H1 (cell line): ENCODE measurements around the gene TUNAR. TPM values are rescaled to one million over a fixed set of nuclear protein-coding genes. Genes with fewer than 3 reads are reported as not detected.

Experiments used
- CTCF ChIA-PET: fragments of 300-600 bp; sonication (Branson Sonifier 250); formaldehyde crosslinking; loops from one replicate; lab custom pipeline; 2021; ENCODE audit not compliant: partially characterized antibody; lab: Charles Lee
- POLR2A ChIA-PET: fragments of 300-600 bp; sonication (Branson Sonifier 250); formaldehyde crosslinking; loops from one replicate; lab custom pipeline; 2021; ENCODE audit warnings: inconsistent platforms; ENCODE audit not compliant: partially characterized antibody; lab: Charles Lee
- DNase-seq, 2 experiments: peaks; one replicate each; pipeline versions ENCODE4 v3.0.0 to v3.0.0-alpha.2; 2010 to 2022; ENCODE audit warnings: low spot score in 2 of 2, low read depth in 1 of 2, mixed read lengths in 1 of 2
- FAIRE-seq: peaks from 2 replicates; lab custom pipeline; 2011; peaks lifted over from hg19 to GRCh38; lab: Jason Lieb, UNC
- H2AFZ ChIP-seq: 2 replicates; pipeline ENCODE4 v1.8.1; 2012; ENCODE audit warnings: low read length, inconsistent platforms
- H2AK5ac ChIP-seq: 2 replicates; pipeline ENCODE4 v1.6.1; 2013; ENCODE audit warnings: low read depth, low read length
- H2BK120ac ChIP-seq: replicated peaks from 2 replicates; pipeline ENCODE3; 2013; ENCODE audit warnings: low read depth, low read length, inconsistent platforms
- H2BK12ac ChIP-seq: 2 replicates; pipeline ENCODE4 v1.6.1; 2013; ENCODE audit warnings: low read depth, low read length
- H2BK15ac ChIP-seq: 2 replicates; pipeline ENCODE4 v1.6.1; 2013; ENCODE audit warnings: low read length
- H2BK20ac ChIP-seq: 2 replicates; pipeline ENCODE4 v1.6.1; 2013; ENCODE audit warnings: low read length
- H2BK5ac ChIP-seq: 2 replicates; pipeline ENCODE4 v1.6.1; 2013; ENCODE audit warnings: low read depth, low read length
- H3K14ac ChIP-seq: 2 replicates; pipeline ENCODE4 v1.6.1; 2013; ENCODE audit warnings: inconsistent platforms; ENCODE audit not compliant: insufficient read length
- H3K18ac ChIP-seq: 2 replicates; pipeline ENCODE4 v1.6.1; 2013; ENCODE audit warnings: low read length; ENCODE audit errors: extremely low read depth
- H3K23ac ChIP-seq: 2 replicates; pipeline ENCODE4 v1.6.1; 2013; ENCODE audit warnings: inconsistent platforms; ENCODE audit not compliant: insufficient read length
- H3K23me2 ChIP-seq: 2 replicates; pipeline ENCODE4 v1.6.1; 2013; ENCODE audit warnings: low read depth, low read length
- H3K27ac ChIP-seq: 2 replicates; pipeline ENCODE4 v1.6.1; 2011; ENCODE audit warnings: low read depth, low read length, inconsistent platforms
- H3K27me3 ChIP-seq, 4 experiments: replicated peaks in 1 of 4; 1 replicate in 1 of 4; 2 replicates in 3 of 4; pipeline versions ENCODE4 v1.6.1 to v1.8.1; 2011 to 2013; ENCODE audit warnings: low read length in 3 of 4, mild to moderate bottlenecking in 3 of 4, inconsistent platforms in 2 of 4, mixed read lengths in 2 of 4, moderate library complexity in 1 of 4; ENCODE audit not compliant: control insufficient read depth in 3 of 4, insufficient read depth in 3 of 4; ENCODE audit errors: extremely low read depth in 1 of 4
- H3K36me3 ChIP-seq, 4 experiments: 2 replicates each; pipeline versions ENCODE4 v1.6.1 to v1.8.1; 2011 to 2013; ENCODE audit warnings: mild to moderate bottlenecking in 4 of 4, low read length in 3 of 4, moderate library complexity in 2 of 4, control low read depth in 1 of 4, inconsistent platforms in 1 of 4; ENCODE audit not compliant: insufficient read depth in 4 of 4, control insufficient read depth in 2 of 4
- H3K4ac ChIP-seq: replicated peaks from 2 replicates; pipeline ENCODE3; 2013; ENCODE audit warnings: low read length, low read depth, mixed read lengths, inconsistent platforms; ENCODE audit not compliant: insufficient read length
- H3K4me1 ChIP-seq, 4 experiments: replicated peaks in 1 of 4; 1 replicate in 1 of 4; 2 replicates in 3 of 4; pipeline versions ENCODE4 v1.6.1 to v1.8.1; 2011 to 2013; ENCODE audit warnings: low read length in 3 of 4, inconsistent platforms in 2 of 4, mixed read lengths in 1 of 4; ENCODE audit not compliant: insufficient read depth in 4 of 4, control insufficient read depth in 3 of 4
- H3K4me2 ChIP-seq, 2 experiments: 2 replicates each; pipeline versions ENCODE4 v1.6.1 to v1.8.1; 2011 to 2013; ENCODE audit warnings: low read depth in 2 of 2, low read length in 2 of 2, control low read depth in 1 of 2, inconsistent platforms in 1 of 2, mild to moderate bottlenecking in 1 of 2; ENCODE audit not compliant: insufficient read depth in 1 of 2
- H3K4me3 ChIP-seq, 4 experiments: fragments of 200-600, 300-600 bp in 1 of 4; sonication (generic), shearing (Covaris generic), sonication (Bioruptor Twin) in 1 of 4; 2 replicates each; pipeline versions ENCODE4 v1.5.1 to v1.8.1; 2011 to 2016; ENCODE audit warnings: low read length in 4 of 4, low read depth in 3 of 4, control low read depth in 2 of 4, inconsistent platforms in 2 of 4, mild to moderate bottlenecking in 2 of 4, mixed read lengths in 1 of 4, moderate library complexity in 1 of 4; ENCODE audit not compliant: insufficient read depth in 2 of 4; ENCODE audit errors: extremely low read depth in 1 of 4
- H3K56ac ChIP-seq: replicated peaks from 2 replicates; pipeline ENCODE3; 2013; ENCODE audit warnings: low read depth, mild to moderate bottlenecking, mixed read lengths, low read length, inconsistent platforms; ENCODE audit not compliant: insufficient read length
- H3K79me1 ChIP-seq: 2 replicates; pipeline ENCODE4 v1.6.1; 2013; ENCODE audit warnings: low read depth, low read length, control low read depth
- H3K79me2 ChIP-seq, 2 experiments: 2 replicates each; pipeline versions ENCODE4 v1.6.1 to v1.8.1; 2012 to 2013; ENCODE audit warnings: low read length in 2 of 2, mild to moderate bottlenecking in 2 of 2, inconsistent platforms in 1 of 2; ENCODE audit not compliant: insufficient read depth in 2 of 2, control insufficient read depth in 1 of 2
- H3K9ac ChIP-seq, 4 experiments: replicated peaks in 1 of 4; 1 replicate in 1 of 4; 2 replicates in 3 of 4; pipeline versions ENCODE4 v1.6.1 to v1.8.1; 2011 to 2013; ENCODE audit warnings: low read depth in 3 of 4, low read length in 3 of 4, control low read depth in 2 of 4, mild to moderate bottlenecking in 2 of 4, moderate library complexity in 2 of 4, inconsistent platforms in 1 of 4; ENCODE audit errors: extremely low read depth in 1 of 4
- H3K9me3 ChIP-seq, 2 experiments: 2 replicates each; pipeline versions ENCODE4 v1.6.1 to v1.8.1; 2012 to 2013; ENCODE audit warnings: mild to moderate bottlenecking in 2 of 2, moderate library complexity in 2 of 2, control low read depth in 1 of 2, inconsistent platforms in 1 of 2, low read depth in 1 of 2, low read length in 1 of 2, mixed read lengths in 1 of 2; ENCODE audit not compliant: insufficient read depth in 2 of 2
- H4K20me1 ChIP-seq, 2 experiments: replicated peaks in 1 of 2; 2 replicates each; pipeline versions ENCODE3 to v1.8.1; 2011 to 2013; ENCODE audit warnings: inconsistent platforms in 2 of 2, low read length in 2 of 2, mild to moderate bottlenecking in 1 of 2; ENCODE audit not compliant: insufficient read depth in 2 of 2, control insufficient read depth in 1 of 2
- H4K5ac ChIP-seq: 2 replicates; pipeline ENCODE4 v1.6.1; 2013; ENCODE audit warnings: low read length, low read depth, mixed read lengths, inconsistent platforms; ENCODE audit not compliant: insufficient read length
- H4K8ac ChIP-seq: 2 replicates; pipeline ENCODE4 v1.8.0; 2013; ENCODE audit warnings: mild to moderate bottlenecking, moderate library complexity, low read length, inconsistent platforms; ENCODE audit not compliant: insufficient read depth; ENCODE audit errors: extremely low read depth
- H4K91ac ChIP-seq: replicated peaks from 2 replicates; pipeline ENCODE3; 2013; ENCODE audit warnings: low read length, mixed read lengths, inconsistent platforms; ENCODE audit not compliant: insufficient read length
- KDM4A ChIP-seq: IDR thresholded peaks from one replicate; pipeline ENCODE4 v1.7.1; 2012; ENCODE audit warnings: low read depth, mild to moderate bottlenecking, moderate library complexity, low read length, inconsistent platforms; ENCODE audit not compliant: severe bottlenecking
- PHF8 ChIP-seq: fragments of 200-600 bp; sonication (generic); conservative IDR thresholded peaks from 2 replicates; pipeline ENCODE4 v1.7.1; 2012; ENCODE audit warnings: low read depth, mild to moderate bottlenecking, inconsistent platforms, low read length, moderate library complexity
- POLR2A ChIP-seq, 2 experiments: IDR thresholded peaks; 1 replicate in 1 of 2; 2 replicates in 1 of 2; pipeline ENCODE4 v1.6.1; 2011; ENCODE audit warnings: low read depth in 2 of 2, low read length in 2 of 2, mild to moderate bottlenecking in 2 of 2; ENCODE audit errors: control extremely low read depth in 1 of 2
- RNF2 ChIP-seq: fragments of 200-900, 300-1000 bp; sonication (generic); IDR thresholded peaks from 2 replicates; pipeline ENCODE4 v1.7.1; 2016; ENCODE audit warnings: borderline replicate concordance, low read depth, mild to moderate bottlenecking, antibody characterized with exemption, low read length; ENCODE audit not compliant: poor library complexity, severe bottlenecking; ENCODE audit errors: missing control alignments
- SIN3A ChIP-seq, 2 experiments: IDR thresholded peaks in 1 of 2; conservative IDR thresholded peaks in 1 of 2; 2 replicates each; pipeline ENCODE4 v1.6.1; 2011 to 2012; ENCODE audit warnings: low read length in 2 of 2, improper control_type of control experiment in 1 of 2, low read depth in 1 of 2, mild to moderate bottlenecking in 1 of 2
- TBP ChIP-seq: IDR thresholded peaks from 2 replicates; pipeline ENCODE4 v1.6.1; 2011; ENCODE audit warnings: low read depth, low read length, improper control_type of control experiment
- WGBS, 2 experiments: shearing (Covaris generic) in 1 of 2; methylation state at CpG; one replicate each; pipeline versions ENCODE4 v1.1.6 to v1.1.7; 2013 to 2015; ENCODE audit warnings: low lambda C conversion rate in 2 of 2, mixed read lengths in 2 of 2, inconsistent platforms in 1 of 2, low coverage in 1 of 2, missing lambda C conversion rate in 1 of 2; ENCODE audit not compliant: insufficient replicate concordance in 2 of 2, insufficient coverage in 1 of 2, insufficient read length in 1 of 2; ENCODE audit errors: extremely low coverage in 1 of 2, missing lambda C conversion rate in 1 of 2; 5-methylcytosine and 5-hydroxymethylcytosine counted together
- polyA plus RNA-seq, 7 experiments: library from polyadenylated mRNA; depleted of rRNA in 3 of 7; stranded (reverse) in 5 of 7; unstranded in 2 of 7; fragments of >200 nt in 5 of 7; fragments of 200-250 nt in 2 of 7; gene quantifications; 1 replicate in 5 of 7; 2 replicates in 1 of 7; 4 replicates in 1 of 7; pipeline versions ENCODE4 v1.2.1 to v1.2.3, GENCODE V29; 2011 to 2013; ENCODE audit warnings: missing spikeins in 2 of 7, mixed read lengths in 2 of 7
- total RNA-seq: library from RNA; stranded (reverse); fragmentation: NEBNext Ultra II Directional; extraction: Animal tissue kit (Norgen Biotek cat#: 25700); gene quantifications from 2 replicates; pipeline ENCODE4 v1.2.1, GENCODE V29; 2021

Gene TUNAR
- total and polyA plus RNA-seq, 2 of the 8 experiments (the other 6 are each of a cell fraction or from before 2014, with no cell fraction given) = 12.8 to 63.9 TPM

GRCh38 chr14:95891742-95892141 is 15.1 kb downstream of the TUNAR start:
- H2BK120ac ChIP-seq = no peak overlapping the region
- CTCF ChIA-PET = interaction anchor here (0.9 to 9.5 kb wide), 4 partner anchors 10 to 208 kb away, joined by 3 to 90 read pairs (median 4); no protein-coding TSS in a partner anchor
- FAIRE-seq = no peak
- H3K4me3 ChIP-seq = no peak overlapping the region
- no peak overlapping the region for H2AK5ac ChIP-seq
- no peak overlapping the region for H3K18ac ChIP-seq
- POLR2A ChIA-PET = interaction anchor here (1.5 kb wide), 1 partner anchor 8 kb away, joined by 4 read pairs; no protein-coding TSS in a partner anchor
- no peak overlapping the region for H2BK15ac ChIP-seq
- H3K9me3 ChIP-seq = no peaks in the 10 kb centered on the region
- H3K4me1 ChIP-seq = peaks cover 5 to 10% (median 8%) of the 10 kb centered on the region in 4 experiments
- no peak overlapping the region for H4K5ac ChIP-seq
- H3K4ac ChIP-seq = no peak overlapping the region
- no peak overlapping the region for H3K9ac ChIP-seq
- no peak overlapping the region for H4K8ac ChIP-seq
- H3K14ac ChIP-seq = no peak overlapping the region
- H2BK20ac ChIP-seq = no peak overlapping the region
- no peak overlapping the region for H2BK5ac ChIP-seq
- 92% methylated on average over 3 of the region's 3 CpGs; no CpG with 5 or more reads in 1 of the 2 experiments for WGBS, 2 experiments
- H3K27me3 ChIP-seq = no peaks in the 10 kb centered on the region
- H3K27ac ChIP-seq = no peak overlapping the region
- H2AFZ ChIP-seq = no peak overlapping the region
- no peaks in the 10 kb centered on the region for H3K23me2 ChIP-seq
- H2BK12ac ChIP-seq = no peak overlapping the region
- no peak overlapping the region for H3K4me2 ChIP-seq
- peaks cover 0 to 36% of the 10 kb centered on the region in 2 experiments; a peak in 2 of 4 replicates for H3K79me2 ChIP-seq
- peaks cover 19% of the 10 kb centered on the region for H3K79me1 ChIP-seq
- TF ChIP-seq POLR2A (IDR thresholded peaks at IDR 0.05; ENCODE audit: control extremely low read depth in 1 of 2, low read depth in 2 of 2, low read length in 2 of 2) (no peak), SIN3A (conservative IDR thresholded peaks at IDR 0.05 in 1 of 2, IDR thresholded peaks at IDR 0.05 in 1 of 2; ENCODE audit: low read depth in 1 of 2, low read length in 2 of 2) (no peak), PHF8 (no peak), RNF2 (no peak), TBP (no peak), KDM4A (no peak)
- TF ChIP-seq, all 59 proteins: peak for 0
- H4K91ac ChIP-seq = no peak overlapping the region
- H3K56ac ChIP-seq = no peak overlapping the region
- no peak overlapping the region for H3K23ac ChIP-seq
- H4K20me1 ChIP-seq = no peaks in the 10 kb centered on the region
- H3K36me3 ChIP-seq = peaks cover 0 to 20% (median 1%) of the 10 kb centered on the region in 4 experiments; a peak in 2 of 8 replicates
- DNase-seq = no peak
